ENCODE results near the gene TAAR6.

The TAAR6 gene

DNA sequence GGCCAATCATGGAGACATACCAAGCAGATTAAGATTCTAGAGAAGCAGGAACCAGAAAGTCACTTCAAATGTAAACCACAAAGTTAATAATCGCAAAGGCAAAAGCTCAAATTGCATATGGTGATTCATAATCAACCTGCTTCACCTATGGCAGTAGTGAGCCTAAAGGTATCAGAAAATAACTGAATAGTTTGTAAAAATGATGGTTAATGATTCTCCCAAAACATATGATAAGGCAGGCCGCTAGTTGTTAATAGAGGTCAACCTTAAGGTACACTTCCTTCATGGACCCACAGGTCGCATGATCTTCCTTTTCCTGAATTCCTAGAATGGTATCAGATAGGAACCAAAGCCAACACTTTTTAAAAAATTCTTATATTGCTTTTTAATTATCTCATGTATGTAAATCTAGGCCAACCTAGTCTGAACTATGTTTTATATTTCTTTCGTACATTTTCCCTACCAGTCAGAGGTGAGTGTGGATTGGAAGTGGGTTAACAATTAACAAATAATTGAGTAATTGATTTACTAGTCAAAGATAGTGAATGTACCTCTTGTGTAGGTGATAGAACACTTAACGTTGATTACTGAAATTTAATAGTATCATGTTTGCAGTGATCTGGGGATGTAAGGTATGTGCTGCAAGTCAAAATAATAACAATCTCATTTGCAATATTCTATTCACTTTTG lies 37.6 kb downstream of the TAAR6 start:
- H3K4me3 ChIP-seq (ENCODE audit: low read length), result no peak overlapping the region
- TF ChIP-seq CTCF (conservative IDR thresholded peaks at IDR 0.05; ENCODE audit: low read length), result no peak
- no peak for DNase-seq (ENCODE audit: low read depth)

DNA sequence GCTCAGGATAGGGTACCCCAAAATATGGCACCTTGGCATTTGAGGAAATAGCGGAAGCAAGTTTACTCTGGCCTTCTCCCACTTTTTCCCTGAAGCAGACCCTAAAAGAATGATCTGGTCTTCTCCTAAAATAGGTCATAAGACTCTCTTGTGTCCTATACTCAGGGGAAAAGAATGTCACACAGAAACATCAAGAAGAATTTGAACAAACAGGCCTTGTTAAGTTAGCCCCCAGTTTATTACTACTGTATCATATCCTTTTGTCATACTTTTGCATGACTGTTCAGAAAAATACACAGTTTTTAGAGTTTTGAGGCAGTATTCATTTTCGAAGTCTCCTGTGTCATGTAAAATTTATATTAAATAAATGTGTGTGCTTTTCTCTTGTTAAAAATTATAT lies 41.5 kb downstream of the TAAR6 start:
- no peak overlapping the region for H3K4me3 ChIP-seq (ENCODE audit: low read length)
- DNase-seq (ENCODE audit: low read depth), result no peak
- TF ChIP-seq CTCF (conservative IDR thresholded peaks at IDR 0.05; ENCODE audit: low read length), result no peak

GRCh38 chr6:132612449-132613108 lies 42.5 kb downstream of the TAAR6 start:
- TF ChIP-seq CTCF (conservative IDR thresholded peaks at IDR 0.05; ENCODE audit: low read length), result no peak
- no peak for DNase-seq (ENCODE audit: low read depth)

DNA sequence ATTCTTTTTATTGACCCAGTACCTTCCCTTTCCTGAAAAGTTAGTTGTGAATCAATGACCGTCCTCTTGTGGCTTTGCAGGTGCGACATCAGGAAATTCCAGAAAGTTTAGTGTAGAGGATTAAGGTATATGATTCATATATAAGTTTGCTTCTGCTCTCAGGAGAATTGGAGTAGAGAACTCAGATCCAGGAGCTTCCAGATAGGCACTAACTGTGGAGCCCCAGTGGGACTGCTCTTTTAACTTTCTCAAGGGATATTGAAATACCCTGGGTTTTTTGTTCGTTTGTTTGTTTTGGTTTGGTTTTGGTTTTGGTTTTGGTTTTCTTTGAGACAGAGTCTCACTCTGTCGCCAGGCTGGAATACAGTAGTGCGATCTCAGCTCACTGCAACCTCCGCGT lies 44.4 kb downstream of the TAAR6 start:
- no peak overlapping the region for H3K4me3 ChIP-seq (ENCODE audit: low read length)
- TF ChIP-seq CTCF (conservative IDR thresholded peaks at IDR 0.05; ENCODE audit: low read length), result no peak
- DNase-seq (ENCODE audit: low read depth), result no peak

More at GRCh38 chr6:132612449-132613108, 42.5 kb downstream of the TAAR6 start:
- no peak overlapping the region for H3K4me3 ChIP-seq (ENCODE audit: low read length)

DNA sequence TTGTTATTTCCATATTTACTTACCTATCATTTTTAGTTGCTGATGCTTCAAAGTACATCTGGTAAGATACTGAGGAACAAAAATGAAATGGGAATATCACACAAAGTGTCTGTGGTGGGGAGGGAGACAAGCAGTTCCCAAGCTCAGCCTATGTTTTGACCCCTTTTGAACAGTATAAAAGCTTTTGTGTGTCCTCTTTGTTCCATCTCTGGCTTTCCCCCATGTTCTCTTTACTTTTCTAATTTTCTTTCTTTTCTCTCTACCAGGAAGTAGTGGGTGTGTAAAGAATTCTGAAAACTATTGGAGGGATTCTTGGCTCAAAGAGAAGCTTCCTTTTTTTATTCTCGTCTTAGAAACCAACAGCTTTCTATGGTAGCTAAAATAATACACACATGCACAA lies 46.6 kb downstream of the TAAR6 start:
- no peak for TF ChIP-seq CTCF (conservative IDR thresholded peaks at IDR 0.05; ENCODE audit: low read length)
- H3K4me3 ChIP-seq (ENCODE audit: low read length), result no peak overlapping the region
- no peak for DNase-seq (ENCODE audit: low read depth)

Data from AG10803 (cell line).